ENCODE data around the gene MYO1D. TPM values are rescaled to one million over a fixed set of nuclear protein-coding genes. Genes with fewer than 3 reads are reported as not detected.

MYO1D gene
- total RNA-seq, 4 donors from 2014 or later: 60.4 to 89.0 (median 82.5) TPM

DNA sequence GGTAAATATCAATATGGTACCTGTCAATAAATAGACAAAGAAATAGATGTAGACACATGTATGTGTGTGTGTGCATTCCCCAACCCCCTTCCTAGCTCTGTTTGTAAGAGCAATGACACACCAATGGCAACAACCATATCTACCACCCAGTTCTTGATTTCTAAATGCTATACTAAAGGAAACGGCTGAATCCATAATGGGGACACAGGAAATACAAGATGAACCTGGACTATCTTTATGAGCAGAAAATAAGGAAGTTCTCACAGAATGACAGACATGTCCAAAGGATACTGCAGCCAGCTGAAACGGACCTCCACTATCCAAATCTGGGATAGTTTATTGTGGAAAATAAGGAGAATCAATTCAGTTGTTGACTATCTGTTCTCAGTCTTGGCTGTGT lies 75.3 kb downstream of the MYO1D start:
- intact Hi-C loops (cut with DNase I; ENCODE audit: low total_unique reads): no loop called here
- H3K4me3 ChIP-seq (ENCODE audit: low read depth, poor library complexity, severe bottlenecking): no peak overlapping the region
- TF ChIP-seq POLR2A (IDR thresholded peaks at IDR 0.05): no peak
- TF ChIP-seq, protein P1, sequence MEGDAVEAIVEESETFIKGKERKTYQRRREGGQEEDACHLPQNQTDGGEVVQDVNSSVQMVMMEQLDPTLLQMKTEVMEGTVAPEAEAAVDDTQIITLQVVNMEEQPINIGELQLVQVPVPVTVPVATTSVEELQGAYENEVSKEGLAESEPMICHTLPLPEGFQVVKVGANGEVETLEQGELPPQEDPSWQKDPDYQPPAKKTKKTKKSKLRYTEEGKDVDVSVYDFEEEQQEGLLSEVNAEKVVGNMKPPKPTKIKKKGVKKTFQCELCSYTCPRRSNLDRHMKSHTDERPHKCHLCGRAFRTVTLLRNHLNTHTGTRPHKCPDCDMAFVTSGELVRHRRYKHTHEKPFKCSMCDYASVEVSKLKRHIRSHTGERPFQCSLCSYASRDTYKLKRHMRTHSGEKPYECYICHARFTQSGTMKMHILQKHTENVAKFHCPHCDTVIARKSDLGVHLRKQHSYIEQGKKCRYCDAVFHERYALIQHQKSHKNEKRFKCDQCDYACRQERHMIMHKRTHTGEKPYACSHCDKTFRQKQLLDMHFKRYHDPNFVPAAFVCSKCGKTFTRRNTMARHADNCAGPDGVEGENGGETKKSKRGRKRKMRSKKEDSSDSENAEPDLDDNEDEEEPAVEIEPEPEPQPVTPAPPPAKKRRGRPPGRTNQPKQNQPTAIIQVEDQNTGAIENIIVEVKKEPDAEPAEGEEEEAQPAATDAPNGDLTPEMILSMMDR (IDR thresholded peaks at IDR 0.05): no peak
- 62 to 63% methylated on average over 2 of the region's 2 CpGs for WGBS, 2 donors
- no peak for DNase-seq (ENCODE audit: low spot score in 2 of 2)

DNA sequence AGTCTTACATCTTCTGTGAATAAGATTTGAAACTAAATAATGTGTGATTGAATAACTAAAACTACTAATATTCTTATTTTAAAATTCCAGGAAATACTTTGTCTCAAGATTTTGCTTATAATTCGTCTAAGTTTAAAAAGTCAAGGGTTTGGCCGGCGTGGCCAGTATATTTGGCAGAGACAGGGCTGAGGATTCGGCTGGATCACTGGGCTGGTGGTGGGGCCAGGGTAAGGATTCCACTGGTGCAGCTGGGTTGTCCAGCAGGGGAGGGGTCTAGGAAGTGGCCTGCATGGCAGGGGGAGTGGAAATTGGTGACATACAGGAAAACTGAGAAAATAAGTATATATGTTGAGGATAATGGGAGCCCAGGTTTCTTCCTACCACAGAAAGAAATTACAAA lies 75.7 kb downstream of the MYO1D start:
- DNase-seq (ENCODE audit: low spot score in 2 of 2): no peak
- no peak for TF ChIP-seq POLR2A (IDR thresholded peaks at IDR 0.05)
- TF ChIP-seq, protein P1 (IDR thresholded peaks at IDR 0.05): no peak
- intact Hi-C loops (cut with DNase I; ENCODE audit: low total_unique reads): no loop called here
- 70 to 74% methylated on average over 4 of the region's 4 CpGs for WGBS, 2 donors
- H3K4me3 ChIP-seq (ENCODE audit: low read depth, poor library complexity, severe bottlenecking): no peak overlapping the region

GRCh38 chr17:32798938-32799337 lies 78.0 kb downstream of the MYO1D start:
- TF ChIP-seq, protein P1 (IDR thresholded peaks at IDR 0.05): no peak
- no peak for TF ChIP-seq POLR2A (IDR thresholded peaks at IDR 0.05)
- no peak overlapping the region for H3K4me3 ChIP-seq (ENCODE audit: low read depth, poor library complexity, severe bottlenecking)
- DNase-seq (ENCODE audit: low spot score in 2 of 2): no peak
- intact Hi-C loops (cut with DNase I; ENCODE audit: low total_unique reads): loop anchor here (10.0 kb wide), 1 partner anchor 106 kb away; no protein-coding TSS in a partner anchor
- WGBS, 2 donors: 52 to 64% methylated on average over 1 of the region's 1 CpG

GRCh38 chr17:32795339-32795979 lies 81.5 kb downstream of the MYO1D start:
- intact Hi-C loops (cut with DNase I; ENCODE audit: low total_unique reads): loop anchor here (10.0 kb wide), 1 partner anchor 109 kb away; no protein-coding TSS in a partner anchor
- TF ChIP-seq, protein P1 (IDR thresholded peaks at IDR 0.05): no peak
- no peak for TF ChIP-seq POLR2A (IDR thresholded peaks at IDR 0.05)
- 76 to 77% methylated on average over 11 of the region's 11 CpGs for WGBS, 2 donors
- H3K4me3 ChIP-seq (ENCODE audit: low read depth, poor library complexity, severe bottlenecking): no peak overlapping the region
- DNase-seq (ENCODE audit: low spot score in 2 of 2): no peak

- DNase-seq (ENCODE audit: low spot score in 2 of 2): no peak
- intact Hi-C loops (cut with DNase I; ENCODE audit: low total_unique reads): loop anchor here (10.0 kb wide), 1 partner anchor 110 kb away; no protein-coding TSS in a partner anchor
- TF ChIP-seq, protein P1 (IDR thresholded peaks at IDR 0.05): no peak
- no peak for TF ChIP-seq POLR2A (IDR thresholded peaks at IDR 0.05)
- WGBS, 2 donors: 53 to 61% methylated on average over 7 of the region's 7 CpGs
- H3K4me3 ChIP-seq (ENCODE audit: low read depth, poor library complexity, severe bottlenecking): no peak overlapping the region
Measured at GRCh38 chr17:32794533-32795246, 82.2 kb downstream of the MYO1D start.
